IMR-90 (cell line): ENCODE measurements around the gene PPA2. TPM values are rescaled to one million over a fixed set of nuclear protein-coding genes. Genes with fewer than 3 reads are reported as not detected.

Source experiments
- ATAC-seq: fragments of 200-7000 bp; cut with Tn5 transposase; 2 replicates; pipeline ENCODE4 v1.9.1; 2020; ENCODE audit warnings: low read depth, mild to moderate bottlenecking, moderate library complexity
- BruUV-seq: library from RNA; stranded (reverse); fragments of 400-500 nt; replicated peaks from 2 replicates; lab custom pipeline; 2021; lab: Mats Ljungman, UMichigan
- CTCF ChIA-PET: fragments of 300-600 bp; formaldehyde crosslinking; extraction: SDS; loops from one replicate; lab custom pipeline; 2021; ENCODE audit warnings: antibody characterized with exemption; lab: Yijun Ruan, JAX
- POLR2A ChIA-PET: fragments of 300-600 bp; sonication (Branson Sonifier 250); formaldehyde crosslinking; loops from one replicate; lab custom pipeline; 2022; ENCODE audit warnings: antibody characterized with exemption; ENCODE audit not compliant: unreplicated experiment; lab: Charles Lee
- DNase-seq: peaks from one replicate; pipeline ENCODE4 v3.0.0; 2013
- H2AFZ ChIP-seq: replicated peaks from 2 replicates; pipeline ENCODE3; 2013; ENCODE audit warnings: low read length, mild to moderate bottlenecking; ENCODE audit not compliant: poor library complexity
- H2AK5ac ChIP-seq: 2 replicates; pipeline ENCODE4 v1.6.1; 2013; ENCODE audit warnings: low read depth, low read length, inconsistent platforms
- H2AK9ac ChIP-seq: replicated peaks from 2 replicates; pipeline ENCODE3; 2013; ENCODE audit warnings: mild to moderate bottlenecking, low read depth, low read length, moderate library complexity; ENCODE audit not compliant: poor library complexity
- H2BK120ac ChIP-seq: 2 replicates; pipeline ENCODE4 v1.6.1; 2013; ENCODE audit warnings: low read depth, low read length, inconsistent platforms
- H2BK15ac ChIP-seq: 3 replicates; pipeline ENCODE4 v1.6.1; 2013; ENCODE audit warnings: low read depth, low read length, inconsistent platforms
- H2BK20ac ChIP-seq: 2 replicates; pipeline ENCODE4 v1.6.1; 2013; ENCODE audit warnings: low read depth, mild to moderate bottlenecking, inconsistent platforms, low read length, moderate library complexity
- H2BK5ac ChIP-seq: 2 replicates; pipeline ENCODE4 v1.6.1; 2013; ENCODE audit warnings: mild to moderate bottlenecking, low read depth, low read length, inconsistent platforms; ENCODE audit not compliant: poor library complexity, severe bottlenecking
- H3K14ac ChIP-seq: replicated peaks from 2 replicates; pipeline ENCODE4 v1.6.1; 2013; ENCODE audit warnings: low read depth, low read length, inconsistent platforms
- H3K18ac ChIP-seq: 2 replicates; pipeline ENCODE4 v1.6.1; 2013; ENCODE audit warnings: low read depth, low read length, control low read depth
- H3K23ac ChIP-seq: 2 replicates; pipeline ENCODE4 v1.6.1; 2013; ENCODE audit warnings: low read depth, low read length, inconsistent platforms
- H3K27ac ChIP-seq: 2 replicates; pipeline ENCODE4 v1.5.1; 2013; ENCODE audit warnings: mild to moderate bottlenecking, control low read depth, low read length; ENCODE audit not compliant: insufficient read depth
- H3K27me3 ChIP-seq: 2 replicates; pipeline ENCODE4 v1.6.1; 2013; ENCODE audit warnings: low read length; ENCODE audit not compliant: control insufficient read depth, insufficient read depth
- H3K36me3 ChIP-seq: 2 replicates; pipeline ENCODE4 v1.6.1; 2013; ENCODE audit warnings: low read length, mixed read lengths; ENCODE audit not compliant: control insufficient read depth, insufficient read depth
- H3K4ac ChIP-seq: 2 replicates; pipeline ENCODE4 v1.6.1; 2013; ENCODE audit warnings: low read depth, low read length, inconsistent platforms
- H3K4me1 ChIP-seq: 2 replicates; pipeline ENCODE4 v1.6.1; 2013; ENCODE audit warnings: low read length, mixed read lengths; ENCODE audit not compliant: control insufficient read depth, insufficient read depth
- H3K4me2 ChIP-seq: 2 replicates; pipeline ENCODE4 v1.6.1; 2013; ENCODE audit warnings: low read depth, mild to moderate bottlenecking, control low read depth, low read length, moderate library complexity
- H3K4me3 ChIP-seq: 2 replicates; pipeline ENCODE4 v1.5.1; 2013; ENCODE audit warnings: low read depth, mild to moderate bottlenecking, control low read depth, low read length, moderate library complexity; ENCODE audit not compliant: insufficient read depth
- H3K56ac ChIP-seq: 2 replicates; pipeline ENCODE4 v1.6.1; 2013; ENCODE audit warnings: low read length, inconsistent platforms; ENCODE audit not compliant: insufficient read depth; ENCODE audit errors: extremely low read depth
- H3K79me1 ChIP-seq, 2 experiments: 2 replicates each; pipeline ENCODE4 v1.6.1; 2013; ENCODE audit warnings: low read length in 2 of 2, inconsistent platforms in 1 of 2, low read depth in 1 of 2
- H3K9ac ChIP-seq: 2 replicates; pipeline ENCODE4 v1.6.1; 2013; ENCODE audit warnings: low read depth, low read length, control low read depth
- H3K9me1 ChIP-seq: 2 replicates; pipeline ENCODE4 v1.6.1; 2013; ENCODE audit warnings: low read length, inconsistent platforms; ENCODE audit not compliant: insufficient read depth
- H3K9me3 ChIP-seq: 2 replicates; pipeline ENCODE4 v1.6.1; 2013; ENCODE audit warnings: low read length; ENCODE audit not compliant: control insufficient read depth, insufficient read depth
- H4K20me1 ChIP-seq: 2 replicates; pipeline ENCODE4 v1.6.1; 2013; ENCODE audit warnings: low read length, inconsistent platforms; ENCODE audit not compliant: insufficient read depth
- H4K5ac ChIP-seq: 2 replicates; pipeline ENCODE4 v1.6.1; 2013; ENCODE audit warnings: mild to moderate bottlenecking, low read depth, low read length, control low read depth
- H4K8ac ChIP-seq, 2 experiments: 2 replicates each; pipeline ENCODE4 v1.6.1; 2013; ENCODE audit warnings: low read depth in 2 of 2, low read length in 2 of 2, control low read depth in 1 of 2, inconsistent platforms in 1 of 2
- H4K91ac ChIP-seq: 2 replicates; pipeline ENCODE4 v1.6.1; 2013; ENCODE audit warnings: low read depth, low read length, inconsistent platforms; ENCODE audit not compliant: insufficient read depth
- BHLHE40 ChIP-seq: fragments of 150-350 bp; IDR thresholded peaks from 2 replicates; pipeline ENCODE4 v1.6.1; 2016; ENCODE audit warnings: mild to moderate bottlenecking, low read depth, low read length
- CEBPB ChIP-seq: IDR thresholded peaks from 2 replicates; pipeline ENCODE4 v1.6.1; 2012; ENCODE audit warnings: low read depth, low read length, improper control_type of control experiment
- CHD1 ChIP-seq: IDR thresholded peaks from 2 replicates; pipeline ENCODE4 v1.6.1; 2012; ENCODE audit warnings: low read depth, low read length, improper control_type of control experiment
- FOS ChIP-seq: fragments of 150-350 bp; IDR thresholded peaks from 2 replicates; pipeline ENCODE4 v1.6.1; 2016; ENCODE audit warnings: low read depth, low read length
- MAFK ChIP-seq: IDR thresholded peaks from 2 replicates; pipeline ENCODE4 v1.6.1; 2012; ENCODE audit warnings: low read depth, low read length, improper control_type of control experiment
- MXI1 ChIP-seq: IDR thresholded peaks from 2 replicates; pipeline ENCODE4 v1.6.1; 2012; ENCODE audit warnings: low read depth, mild to moderate bottlenecking, low read length, moderate library complexity, borderline replicate concordance
- NFE2L2 ChIP-seq: fragments of 150-350 bp; IDR thresholded peaks from 2 replicates; pipeline ENCODE4 v1.6.1; 2016; ENCODE audit warnings: low read depth, mild to moderate bottlenecking, low read length
- POLR2A ChIP-seq: IDR thresholded peaks from 2 replicates; pipeline ENCODE4 v1.6.1; 2012; ENCODE audit warnings: mild to moderate bottlenecking, low read depth, low read length
- RAD21 ChIP-seq: IDR thresholded peaks from 2 replicates; pipeline ENCODE4 v1.6.1; 2012; ENCODE audit warnings: low read length, improper control_type of control experiment
- RFX5 ChIP-seq: IDR thresholded peaks from 2 replicates; pipeline ENCODE4 v1.8.0; 2012; ENCODE audit warnings: low read depth, mild to moderate bottlenecking, low read length, moderate library complexity
- WGBS, 2 experiments: methylation state at CpG; one replicate each; pipeline versions ENCODE4 v1.1.5 to v1.1.7; 2013; ENCODE audit warnings: missing lambda C conversion rate in 2 of 2; ENCODE audit not compliant: insufficient read length in 1 of 2; ENCODE audit errors: extremely low coverage in 2 of 2; 5-methylcytosine and 5-hydroxymethylcytosine counted together
- dilution Hi-C: fragments of 300-500 bp; cut with HindIII; formaldehyde crosslinking; loops from one replicate; pipeline ENCODE4 v1.14.3; 2018; ENCODE audit warnings: low sequenced_read_pairs; ENCODE audit not compliant: unreplicated experiment
- in situ Hi-C: fragments of 300-500 bp; cut with MboI; formaldehyde crosslinking; loops from 3 replicates; pipeline ENCODE4 v1.14.3; 2019; ENCODE audit warnings: low sequenced_read_pairs, inconsistent platforms, mixed read lengths
- intact Hi-C: fragments of 100-400 bp; cut with micrococcal nuclease; formaldehyde crosslinking; loops from 2 replicates; pipeline ENCODE4 v1.10.0; 2022
- polyA plus RNA-seq, 3 experiments: library from polyadenylated mRNA; depleted of rRNA; stranded (reverse); fragments of >200 nt; gene quantifications; 2 replicates each; pipeline ENCODE4 v1.2.3, GENCODE V29; 2012; ENCODE audit warnings: low replicate concordance in 1 of 3
- total RNA-seq: library from RNA; depleted of rRNA; stranded (reverse); fragments of >200 nt; gene quantifications from 2 replicates; pipeline ENCODE4 v1.2.3, GENCODE V29; 2012
- TF ChIP-seq, protein P1 (sequence below): conservative IDR thresholded peaks from 2 replicates; pipeline ENCODE4 v1.5.1; 2012; ENCODE audit warnings: mild to moderate bottlenecking, low read depth, low read length, improper control_type of control experiment
- TF ChIP-seq, protein P2 (sequence below): fragments of 150-350 bp; IDR thresholded peaks from 2 replicates; pipeline ENCODE4 v1.6.1; 2017; ENCODE audit warnings: mild to moderate bottlenecking, antibody characterized with exemption, low read length, low read depth
- TF ChIP-seq, protein P3 (sequence below): fragments of 150-350 bp; IDR thresholded peaks from 2 replicates; pipeline ENCODE4 v1.6.1; 2016; ENCODE audit warnings: low read depth, mild to moderate bottlenecking, low read length, moderate library complexity, borderline replicate concordance

The PPA2 gene
- total and polyA plus RNA-seq, 2 of the 4 experiments (the other 2 are of a cell fraction): 43.1 to 52.5 TPM

DNA sequence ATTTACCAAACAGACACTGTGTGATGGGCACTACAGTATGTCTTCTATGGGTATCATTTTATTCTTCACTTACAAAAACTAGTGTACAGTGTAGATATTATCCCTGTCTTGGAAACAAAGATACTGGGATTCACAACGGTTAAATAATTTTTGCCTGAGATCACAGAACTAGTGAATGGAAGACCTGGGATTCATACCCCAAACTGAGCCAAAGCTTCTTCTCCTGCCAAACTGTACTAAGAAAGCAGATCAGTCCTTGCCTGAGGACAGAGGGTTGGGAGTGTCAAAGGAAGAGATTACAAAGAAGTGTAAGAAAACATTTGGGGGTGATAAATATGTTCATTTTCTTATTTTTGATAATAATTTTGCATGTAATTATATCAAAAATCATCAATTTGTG, 43.1 kb downstream of the PPA2 start:
- Histone ChIP-seq H3K36me3 (peaks cover 6% of the 10 kb centered on the region; the same call in 1 of the 2 replicates), H2BK15ac (no peak overlapping the region), H2AFZ (no peak overlapping the region), H2BK5ac (no peak overlapping the region), H3K27ac (no peak overlapping the region), H3K4ac (no peak overlapping the region), H3K79me1 (no peaks in the 10 kb centered on the region), H2AK5ac (no peak overlapping the region), H4K5ac (no peak overlapping the region), H3K4me1 (no peaks in the 10 kb centered on the region), H2BK20ac (no peak overlapping the region), H3K4me2 (no peak overlapping the region), H2AK9ac (no peak overlapping the region), H3K18ac (no peak overlapping the region), H4K20me1 (no peaks in the 10 kb centered on the region), H4K8ac (no peak overlapping the region), H4K91ac (no peak overlapping the region), H3K4me3 (no peak overlapping the region), H3K9me3 (peaks cover 2% of the 10 kb centered on the region; the same call in 1 of the 2 replicates), H3K9ac (no peak overlapping the region), H3K56ac (no peak overlapping the region), H2BK120ac (no peak overlapping the region), H3K9me1 (no peaks in the 10 kb centered on the region), H3K23ac (no peak overlapping the region), H3K14ac (no peak overlapping the region), H3K27me3 (no peaks in the 10 kb centered on the region)
- TF ChIP-seq NFE2L2 (no peak), MAFK (no peak), RFX5 (no peak), POLR2A (no peak), RAD21 (no peak), CHD1 (no peak), FOS (no peak), BHLHE40 (no peak), CEBPB (no peak), MXI1 (no peak)
- TF ChIP-seq, protein P1, sequence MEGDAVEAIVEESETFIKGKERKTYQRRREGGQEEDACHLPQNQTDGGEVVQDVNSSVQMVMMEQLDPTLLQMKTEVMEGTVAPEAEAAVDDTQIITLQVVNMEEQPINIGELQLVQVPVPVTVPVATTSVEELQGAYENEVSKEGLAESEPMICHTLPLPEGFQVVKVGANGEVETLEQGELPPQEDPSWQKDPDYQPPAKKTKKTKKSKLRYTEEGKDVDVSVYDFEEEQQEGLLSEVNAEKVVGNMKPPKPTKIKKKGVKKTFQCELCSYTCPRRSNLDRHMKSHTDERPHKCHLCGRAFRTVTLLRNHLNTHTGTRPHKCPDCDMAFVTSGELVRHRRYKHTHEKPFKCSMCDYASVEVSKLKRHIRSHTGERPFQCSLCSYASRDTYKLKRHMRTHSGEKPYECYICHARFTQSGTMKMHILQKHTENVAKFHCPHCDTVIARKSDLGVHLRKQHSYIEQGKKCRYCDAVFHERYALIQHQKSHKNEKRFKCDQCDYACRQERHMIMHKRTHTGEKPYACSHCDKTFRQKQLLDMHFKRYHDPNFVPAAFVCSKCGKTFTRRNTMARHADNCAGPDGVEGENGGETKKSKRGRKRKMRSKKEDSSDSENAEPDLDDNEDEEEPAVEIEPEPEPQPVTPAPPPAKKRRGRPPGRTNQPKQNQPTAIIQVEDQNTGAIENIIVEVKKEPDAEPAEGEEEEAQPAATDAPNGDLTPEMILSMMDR: no peak
- TF ChIP-seq, protein P2, sequence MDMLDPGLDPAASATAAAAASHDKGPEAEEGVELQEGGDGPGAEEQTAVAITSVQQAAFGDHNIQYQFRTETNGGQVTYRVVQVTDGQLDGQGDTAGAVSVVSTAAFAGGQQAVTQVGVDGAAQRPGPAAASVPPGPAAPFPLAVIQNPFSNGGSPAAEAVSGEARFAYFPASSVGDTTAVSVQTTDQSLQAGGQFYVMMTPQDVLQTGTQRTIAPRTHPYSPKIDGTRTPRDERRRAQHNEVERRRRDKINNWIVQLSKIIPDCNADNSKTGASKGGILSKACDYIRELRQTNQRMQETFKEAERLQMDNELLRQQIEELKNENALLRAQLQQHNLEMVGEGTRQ: no peak
- TF ChIP-seq, protein P3, sequence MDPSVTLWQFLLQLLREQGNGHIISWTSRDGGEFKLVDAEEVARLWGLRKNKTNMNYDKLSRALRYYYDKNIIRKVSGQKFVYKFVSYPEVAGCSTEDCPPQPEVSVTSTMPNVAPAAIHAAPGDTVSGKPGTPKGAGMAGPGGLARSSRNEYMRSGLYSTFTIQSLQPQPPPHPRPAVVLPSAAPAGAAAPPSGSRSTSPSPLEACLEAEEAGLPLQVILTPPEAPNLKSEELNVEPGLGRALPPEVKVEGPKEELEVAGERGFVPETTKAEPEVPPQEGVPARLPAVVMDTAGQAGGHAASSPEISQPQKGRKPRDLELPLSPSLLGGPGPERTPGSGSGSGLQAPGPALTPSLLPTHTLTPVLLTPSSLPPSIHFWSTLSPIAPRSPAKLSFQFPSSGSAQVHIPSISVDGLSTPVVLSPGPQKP: no peak
- dilution Hi-C loops (no loop called here), in situ Hi-C loops (no loop called here), intact Hi-C loops (no loop called here)
- ChIA-PET POLR2A (no interaction called here), CTCF (no interaction called here)
- ATAC-seq: no peak
- DNase-seq: no peak
- BruUV-seq: no TSS peak
- WGBS, 2 experiments: no CpG with 5 or more reads among the region's 1 CpG
